Glutamatergic neuron (in vitro differentiated cells): ENCODE data around the gene MAST4. TPM values are rescaled to one million over a fixed set of nuclear protein-coding genes. Genes with fewer than 3 reads are reported as not detected.

Source experiments
- DNase-seq: peaks from one replicate; pipeline ENCODE4 v3.0.0; 2022
- H3K27ac Mint-ChIP-seq: one replicate; pipeline ENCODE4 v1.8.0; 2020; ENCODE audit warnings: mild to moderate bottlenecking, mixed read lengths, inconsistent platforms; ENCODE audit not compliant: unreplicated experiment
- H3K27me3 Mint-ChIP-seq: one replicate; pipeline ENCODE4 v1.8.0; 2020; ENCODE audit warnings: mild to moderate bottlenecking, moderate library complexity, mixed read lengths, inconsistent platforms; ENCODE audit not compliant: unreplicated experiment
- H3K36me3 Mint-ChIP-seq: one replicate; pipeline ENCODE4 v1.8.0; 2020; ENCODE audit warnings: mild to moderate bottlenecking, mixed read lengths, inconsistent platforms; ENCODE audit not compliant: unreplicated experiment
- H3K4me1 Mint-ChIP-seq: one replicate; pipeline ENCODE4 v1.8.0; 2020; ENCODE audit warnings: mild to moderate bottlenecking, low read depth, mixed read lengths, inconsistent platforms; ENCODE audit not compliant: unreplicated experiment
- H3K4me3 Mint-ChIP-seq: one replicate; pipeline ENCODE4 v1.8.0; 2020; ENCODE audit warnings: mild to moderate bottlenecking, mixed read lengths, inconsistent platforms; ENCODE audit not compliant: unreplicated experiment
- H3K9me3 Mint-ChIP-seq: one replicate; pipeline ENCODE4 v1.8.0; 2020; ENCODE audit warnings: mild to moderate bottlenecking, moderate library complexity, mixed read lengths, inconsistent platforms; ENCODE audit not compliant: unreplicated experiment
- total RNA-seq: library from RNA; stranded (reverse); fragmentation: NEBNext Ultra II Directional; extraction: Animal tissue kit (Norgen Biotek cat#: 25700); gene quantifications from one replicate; pipeline ENCODE4 v1.2.1, GENCODE V29; 2021; ENCODE audit not compliant: unreplicated experiment
- TF ChIP-seq, protein P1 (sequence below): fragments of 200-600 bp; sonication (generic); IDR thresholded peaks from one replicate; pipeline ENCODE4 v1.5.0; 2021; ENCODE audit not compliant: partially characterized antibody, unreplicated experiment

The MAST4 gene
- total RNA-seq, 1 donor from 2014 or later = 11.5 TPM

DNA sequence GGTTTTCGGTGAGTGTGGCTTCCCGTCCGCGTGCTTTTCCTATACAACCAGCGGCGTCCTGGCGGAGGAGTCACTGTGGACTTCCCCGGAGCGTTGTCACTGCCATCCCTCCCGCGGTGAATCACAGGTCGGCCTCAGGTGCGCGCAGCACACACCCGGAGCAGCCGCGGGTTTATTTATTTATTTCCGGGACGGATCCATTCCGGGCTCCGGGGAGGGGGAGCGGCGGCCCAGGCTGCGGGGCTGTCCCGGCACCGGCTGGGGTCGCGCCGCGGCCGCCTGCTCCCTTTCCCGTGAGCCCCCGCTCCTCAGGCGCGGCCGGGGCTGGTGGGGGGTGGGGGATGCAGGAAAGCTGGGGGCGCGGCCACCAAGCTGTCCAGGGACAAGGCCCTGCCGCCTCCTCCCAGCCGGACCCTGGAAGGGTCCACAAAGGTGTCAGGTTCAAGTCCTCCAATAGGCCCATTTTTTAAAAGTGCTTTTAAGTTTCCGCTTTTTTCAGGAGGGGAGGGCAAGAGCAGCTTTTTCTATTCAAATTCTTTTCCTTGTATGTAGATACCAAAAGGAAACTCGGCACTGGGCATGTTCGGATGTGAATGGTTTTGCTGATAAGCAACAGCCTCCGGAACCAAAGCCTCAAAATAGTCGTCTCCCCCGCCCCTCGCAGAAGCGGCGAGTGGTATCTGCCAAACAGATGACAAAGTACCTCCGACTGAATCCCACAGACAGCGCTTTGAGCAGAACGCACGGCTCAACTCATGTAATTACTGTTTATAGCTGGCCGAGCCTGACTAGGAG lies 407.9 kb downstream of the MAST4 start:
- Mint-ChIP-seq H3K27me3 (no peaks in the 10 kb centered on the region), H3K36me3 (no peaks in the 10 kb centered on the region), H3K27ac (peak overlapping the region; percentile 81), H3K4me1 (peaks cover 11% of the 10 kb centered on the region), H3K9me3 (peaks cover 5% of the 10 kb centered on the region), H3K4me3 (peak overlapping the region; percentile 97)
- TF ChIP-seq, protein P1, sequence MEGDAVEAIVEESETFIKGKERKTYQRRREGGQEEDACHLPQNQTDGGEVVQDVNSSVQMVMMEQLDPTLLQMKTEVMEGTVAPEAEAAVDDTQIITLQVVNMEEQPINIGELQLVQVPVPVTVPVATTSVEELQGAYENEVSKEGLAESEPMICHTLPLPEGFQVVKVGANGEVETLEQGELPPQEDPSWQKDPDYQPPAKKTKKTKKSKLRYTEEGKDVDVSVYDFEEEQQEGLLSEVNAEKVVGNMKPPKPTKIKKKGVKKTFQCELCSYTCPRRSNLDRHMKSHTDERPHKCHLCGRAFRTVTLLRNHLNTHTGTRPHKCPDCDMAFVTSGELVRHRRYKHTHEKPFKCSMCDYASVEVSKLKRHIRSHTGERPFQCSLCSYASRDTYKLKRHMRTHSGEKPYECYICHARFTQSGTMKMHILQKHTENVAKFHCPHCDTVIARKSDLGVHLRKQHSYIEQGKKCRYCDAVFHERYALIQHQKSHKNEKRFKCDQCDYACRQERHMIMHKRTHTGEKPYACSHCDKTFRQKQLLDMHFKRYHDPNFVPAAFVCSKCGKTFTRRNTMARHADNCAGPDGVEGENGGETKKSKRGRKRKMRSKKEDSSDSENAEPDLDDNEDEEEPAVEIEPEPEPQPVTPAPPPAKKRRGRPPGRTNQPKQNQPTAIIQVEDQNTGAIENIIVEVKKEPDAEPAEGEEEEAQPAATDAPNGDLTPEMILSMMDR = no peak
- DNase-seq = peak; percentile 83

DNA sequence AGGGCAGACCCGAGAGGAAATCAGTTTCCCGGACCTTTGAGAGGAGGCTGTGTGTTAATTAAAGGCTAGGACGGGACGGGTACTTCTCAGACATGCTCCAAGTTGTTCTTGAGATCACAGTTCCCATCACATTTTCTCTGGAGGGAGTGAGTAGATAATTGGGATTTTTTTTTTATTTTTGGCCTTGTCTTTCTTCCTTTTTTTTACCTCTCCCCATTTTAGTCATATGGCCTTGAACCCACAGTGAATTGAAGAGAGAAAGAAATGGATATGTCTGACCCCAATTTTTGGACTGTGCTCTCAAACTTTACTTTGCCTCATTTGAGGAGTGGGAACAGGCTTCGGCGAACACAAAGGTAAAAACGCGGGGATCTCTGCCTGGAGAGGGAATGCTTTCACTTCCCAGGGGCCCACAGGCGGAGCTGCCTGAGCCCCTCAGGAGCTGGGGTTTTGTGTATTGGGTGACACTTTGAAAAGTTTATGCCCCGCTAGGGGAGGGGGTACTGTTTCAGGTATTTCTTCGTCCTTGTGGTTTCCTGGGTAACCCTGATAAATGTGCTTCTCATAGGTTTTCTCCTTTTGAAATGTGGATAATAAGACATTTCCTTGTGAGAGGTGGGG lies 408.6 kb downstream of the MAST4 start:
- H3K36me3 Mint-ChIP-seq = no peaks in the 10 kb centered on the region
- TF ChIP-seq, protein P1 = no peak
- no peak for DNase-seq
- H3K27ac Mint-ChIP-seq = peak overlapping the region; percentile 81
- peaks cover 5% of the 10 kb centered on the region for H3K9me3 Mint-ChIP-seq
- peaks cover 11% of the 10 kb centered on the region for H3K4me1 Mint-ChIP-seq
- no peaks in the 10 kb centered on the region for H3K27me3 Mint-ChIP-seq
- H3K4me3 Mint-ChIP-seq = peak overlapping the region; percentile 97

DNA sequence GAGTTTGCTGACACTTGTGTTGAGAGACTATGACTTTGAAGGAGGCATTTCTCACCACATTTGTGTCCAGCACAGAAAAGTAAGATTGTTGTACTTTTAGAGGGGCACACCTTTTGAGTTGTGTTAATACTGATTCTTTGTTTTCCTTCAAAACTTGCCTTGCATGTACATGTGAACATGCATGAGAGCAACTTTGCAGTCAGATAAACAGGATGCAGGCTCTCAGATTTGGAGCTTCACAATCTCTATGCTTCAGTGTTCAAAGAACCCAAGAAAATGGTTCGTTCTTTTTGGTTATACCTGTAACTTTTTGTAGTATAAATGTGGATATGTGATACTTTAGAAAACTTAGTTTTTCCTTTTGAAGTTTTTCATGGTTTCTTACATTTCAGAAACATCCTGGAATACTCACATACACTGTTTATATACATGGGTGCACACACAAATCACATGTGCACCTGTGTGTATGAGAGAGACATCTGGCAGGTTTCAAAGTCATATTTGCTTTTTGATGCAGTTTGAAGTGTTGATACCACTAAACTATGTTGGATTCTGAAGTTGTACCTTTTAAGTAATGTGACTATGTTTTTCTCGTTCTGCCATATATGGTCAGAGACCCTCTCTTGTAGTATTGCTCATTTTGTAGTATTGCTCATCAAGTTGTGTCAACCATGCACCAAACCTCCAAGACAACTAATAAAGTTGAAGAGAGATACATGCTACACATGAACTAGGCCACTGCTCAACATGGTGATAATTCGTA lies 409.7 kb downstream of the MAST4 start:
- Mint-ChIP-seq H3K4me1 (peaks cover 11% of the 10 kb centered on the region), H3K4me3 (peak overlapping the region; percentile 97), H3K27ac (no peak overlapping the region), H3K9me3 (peaks cover 5% of the 10 kb centered on the region), H3K36me3 (no peaks in the 10 kb centered on the region), H3K27me3 (no peaks in the 10 kb centered on the region)
- no peak for DNase-seq
- TF ChIP-seq, protein P1 = no peak

DNA sequence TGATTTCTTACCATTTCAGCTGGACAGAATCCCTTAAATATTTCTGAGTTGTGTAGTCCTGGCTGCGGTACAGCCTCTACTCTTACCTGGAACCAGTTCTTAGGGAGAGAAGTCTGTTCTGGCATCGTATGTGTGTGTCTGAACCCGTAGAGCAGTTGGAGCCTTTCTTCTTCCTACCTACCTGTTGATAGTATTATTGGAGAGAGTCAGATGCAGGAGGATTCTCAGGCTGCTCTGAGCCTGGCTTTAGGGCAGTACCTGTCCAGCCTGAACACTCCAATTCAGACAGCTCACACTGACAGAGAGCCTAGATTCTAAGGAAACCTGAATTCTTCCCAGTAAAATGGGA lies 410.3 kb downstream of the MAST4 start:
- Mint-ChIP-seq H3K36me3 (no peaks in the 10 kb centered on the region), H3K27ac (no peak overlapping the region), H3K4me3 (no peak overlapping the region), H3K9me3 (peaks cover 5% of the 10 kb centered on the region), H3K4me1 (peaks cover 13% of the 10 kb centered on the region), H3K27me3 (no peaks in the 10 kb centered on the region)
- TF ChIP-seq, protein P1 = no peak
- DNase-seq = no peak

DNA sequence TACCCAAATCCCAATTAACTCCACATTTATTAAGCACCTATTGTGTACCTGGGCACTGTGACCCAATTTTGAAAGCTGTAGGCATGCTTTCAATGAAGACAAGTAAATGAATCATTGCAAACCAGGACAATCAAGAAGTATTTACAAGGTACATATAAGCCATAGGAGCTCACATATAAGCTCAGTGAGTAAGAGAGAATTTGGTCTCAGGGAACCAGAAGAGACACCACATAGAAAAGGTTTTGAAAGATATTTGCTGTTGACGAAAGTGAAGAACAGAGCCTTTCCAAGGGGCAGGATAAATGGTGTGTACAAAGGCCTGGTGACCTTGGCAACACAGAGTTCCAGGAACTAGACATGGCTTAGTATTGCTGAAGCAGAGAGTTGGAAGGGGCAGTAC lies 412.8 kb downstream of the MAST4 start:
- no peak for DNase-seq
- Mint-ChIP-seq H3K27ac (no peak overlapping the region), H3K4me3 (no peak overlapping the region), H3K4me1 (peaks cover 16% of the 10 kb centered on the region), H3K27me3 (no peaks in the 10 kb centered on the region), H3K9me3 (peaks cover 5% of the 10 kb centered on the region), H3K36me3 (no peaks in the 10 kb centered on the region)
- TF ChIP-seq, protein P1 = no peak
